ENCODE results near the gene CDH13. TPM values are rescaled to one million over a fixed set of nuclear protein-coding genes. Genes with fewer than 3 reads are reported as not detected.

Gene CDH13
- total RNA-seq, 1 donor from 2014 or later, result 25.7 TPM

DNA sequence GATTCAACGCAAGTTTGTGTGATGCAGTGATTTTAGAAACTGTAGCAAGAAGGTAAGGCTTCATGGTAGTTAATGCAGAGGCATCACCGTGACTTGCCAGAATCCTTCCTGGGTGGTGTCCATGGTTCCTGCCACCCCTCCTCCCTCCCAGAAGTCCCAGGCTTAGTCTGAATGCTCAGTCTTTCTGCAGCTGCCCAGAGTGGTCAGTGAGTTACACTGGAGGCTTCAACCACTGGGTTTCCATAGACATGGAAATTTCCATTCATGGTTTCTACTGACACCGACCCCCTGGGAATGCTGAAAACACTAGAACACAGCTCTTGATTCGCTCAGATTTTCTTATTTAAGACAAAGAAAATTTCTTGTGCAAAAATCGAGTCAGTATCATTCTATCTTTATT, 1021.6 kb downstream of the CDH13 start:
- no peak for FAIRE-seq

GRCh38 chr16:83651871-83652270, 1025.1 kb downstream of the CDH13 start:
- FAIRE-seq, result no peak
- DNase-seq (ENCODE audit: low spot score in 2 of 2), result no peak

More for the DNA sequence above, 1021.6 kb downstream of the CDH13 start:
- DNase-seq (ENCODE audit: low spot score in 2 of 2), result no peak

GRCh38 chr16:83652943-83653342, 1026.2 kb downstream of the CDH13 start:
- DNase-seq (ENCODE audit: low spot score in 2 of 2), result no peak
- FAIRE-seq, result no peak

GRCh38 chr16:83653785-83654184, 1027.0 kb downstream of the CDH13 start:
- no peak for DNase-seq (ENCODE audit: low spot score in 2 of 2)
- FAIRE-seq, result no peak

DNA sequence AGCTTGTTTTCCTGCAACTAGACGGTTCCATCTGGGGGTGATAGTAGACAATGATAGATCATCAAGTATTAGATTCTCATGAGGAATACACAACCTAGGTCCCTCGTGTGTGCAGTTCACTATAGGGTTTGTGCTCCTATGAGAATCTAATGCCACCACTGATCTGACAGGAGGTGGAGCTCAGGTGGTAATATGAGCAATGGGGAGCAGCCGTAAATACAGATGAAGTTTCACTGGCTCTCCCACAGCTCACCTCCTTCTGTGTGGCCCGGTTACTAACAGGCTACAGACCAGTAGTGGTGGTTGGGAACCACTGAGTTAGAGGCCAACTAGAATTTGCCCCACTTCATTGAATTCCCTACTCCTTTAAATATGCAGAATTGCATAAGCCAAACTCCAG, 1033.5 kb downstream of the CDH13 start:
- FAIRE-seq (no peak), DNase-seq (ENCODE audit: low spot score in 2 of 2) (no peak)

DNA sequence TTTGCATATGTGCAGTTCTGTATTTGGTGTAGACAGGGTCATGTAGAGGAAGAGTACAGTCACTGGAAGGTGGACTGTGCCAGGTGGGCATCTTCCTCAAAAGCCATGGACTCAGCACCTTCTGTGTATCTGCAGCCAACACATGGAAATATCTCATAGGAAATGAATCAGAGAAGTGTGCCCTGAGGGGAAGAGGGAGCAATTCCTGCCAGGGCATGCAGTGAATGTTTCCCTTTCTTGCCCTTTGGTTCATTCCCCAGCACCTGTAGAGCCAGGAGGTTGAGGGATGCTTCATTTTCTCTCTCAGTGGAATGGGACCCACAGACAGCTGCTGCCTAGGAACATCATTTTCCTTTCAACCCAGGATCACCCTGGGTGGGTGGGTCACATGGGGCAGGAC, 1034.9 kb downstream of the CDH13 start:
- no peak for DNase-seq (ENCODE audit: low spot score in 2 of 2)
- FAIRE-seq, result no peak

DNA sequence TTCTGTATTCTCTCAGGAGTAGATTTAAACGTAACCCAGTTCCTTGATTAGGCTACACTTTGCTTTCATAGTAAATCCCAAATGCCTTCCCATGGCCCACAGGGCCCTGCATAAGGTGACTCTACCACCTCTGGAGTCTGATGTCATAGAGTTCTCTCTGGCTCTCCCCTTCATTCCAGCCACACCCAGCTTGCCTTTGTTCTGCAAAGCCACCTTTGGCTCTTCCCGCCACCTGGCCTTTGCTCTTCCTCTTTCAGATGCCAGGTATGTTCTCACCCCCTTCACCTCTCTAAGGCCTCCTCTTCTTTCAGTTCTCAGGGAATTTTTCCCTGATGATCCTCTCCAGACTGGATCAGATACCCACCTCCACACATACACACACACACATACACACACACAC, 1039.7 kb downstream of the CDH13 start:
- no peak for DNase-seq (ENCODE audit: low spot score in 2 of 2)

DNA sequence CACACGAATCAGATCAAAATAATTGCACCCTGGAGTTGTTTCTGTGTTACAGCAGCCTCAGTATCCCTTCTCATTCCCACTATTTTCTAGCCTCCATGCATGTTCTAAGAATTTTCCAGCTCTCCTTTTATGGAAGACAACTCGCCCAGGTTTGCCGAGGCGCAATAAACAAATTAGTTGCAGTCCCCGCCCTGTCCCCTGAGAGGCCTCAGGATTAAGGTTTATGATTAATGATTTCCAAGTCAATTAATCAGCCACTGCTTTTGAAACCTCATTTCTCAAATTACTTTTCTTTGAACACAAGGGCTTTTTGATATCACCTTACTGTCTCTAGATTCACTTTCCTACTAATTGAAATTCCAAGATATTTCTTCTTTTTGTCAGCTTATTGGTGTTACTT, 1042.7 kb downstream of the CDH13 start:
- DNase-seq (ENCODE audit: low spot score in 2 of 2), result no peak
- FAIRE-seq, result no peak

More for the DNA sequence above, 1039.7 kb downstream of the CDH13 start:
- no peak for FAIRE-seq

DNA sequence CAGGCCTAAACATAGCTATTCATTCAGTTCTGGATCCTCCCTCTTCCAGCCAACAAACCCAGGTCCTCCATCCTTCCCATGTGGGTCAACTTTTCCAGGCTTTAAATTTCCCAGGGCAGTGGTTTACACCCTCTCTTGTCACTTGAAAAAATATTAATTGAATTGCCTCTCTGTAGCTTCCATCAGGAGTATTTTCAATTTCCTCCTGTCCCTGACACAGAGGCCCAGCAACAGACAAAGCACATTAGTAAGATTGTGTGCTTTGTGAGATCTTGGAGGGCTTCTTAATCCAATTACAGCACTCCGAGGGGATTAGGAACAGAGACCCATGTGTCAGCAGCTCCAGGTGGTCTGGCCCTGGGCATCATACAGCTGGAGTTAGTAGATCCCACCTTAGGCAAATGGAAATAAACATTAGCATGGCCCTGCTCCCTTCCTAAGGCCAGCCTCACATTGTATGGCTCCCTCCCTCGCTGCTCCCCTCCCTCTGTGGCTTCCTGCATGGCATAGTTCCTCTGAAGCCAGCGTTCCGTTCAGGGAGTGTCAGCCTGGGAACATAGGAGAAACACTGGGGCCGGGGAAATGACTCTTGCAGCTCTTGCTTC, 1048.3 kb downstream of the CDH13 start:
- FAIRE-seq (no peak), DNase-seq (ENCODE audit: low spot score in 2 of 2) (no peak)

GRCh38 chr16:83676086-83676485, 1049.3 kb downstream of the CDH13 start:
- FAIRE-seq (no peak), DNase-seq (ENCODE audit: low spot score in 2 of 2) (no peak)

DNA sequence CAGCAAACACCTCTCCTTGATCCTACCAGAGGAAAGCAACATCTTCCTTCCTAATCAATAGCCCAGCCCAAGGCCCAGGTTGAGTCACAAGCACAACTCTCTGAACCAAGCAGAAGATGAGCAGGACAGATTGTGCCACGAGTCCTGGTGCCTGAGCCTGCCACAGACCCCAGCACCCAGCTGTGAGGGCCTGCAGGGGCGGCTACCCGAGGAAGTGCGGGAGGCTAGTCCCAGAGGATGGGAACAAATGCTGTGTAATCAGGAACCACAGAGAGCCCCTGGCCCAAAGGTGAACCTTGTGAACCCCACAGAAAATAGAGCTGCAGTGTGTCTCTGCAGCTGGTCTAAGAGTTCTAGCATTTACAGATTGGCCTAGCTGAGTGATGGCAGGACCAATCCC, 1054.2 kb downstream of the CDH13 start:
- FAIRE-seq (no peak), DNase-seq (ENCODE audit: low spot score in 2 of 2) (no peak)

DNA sequence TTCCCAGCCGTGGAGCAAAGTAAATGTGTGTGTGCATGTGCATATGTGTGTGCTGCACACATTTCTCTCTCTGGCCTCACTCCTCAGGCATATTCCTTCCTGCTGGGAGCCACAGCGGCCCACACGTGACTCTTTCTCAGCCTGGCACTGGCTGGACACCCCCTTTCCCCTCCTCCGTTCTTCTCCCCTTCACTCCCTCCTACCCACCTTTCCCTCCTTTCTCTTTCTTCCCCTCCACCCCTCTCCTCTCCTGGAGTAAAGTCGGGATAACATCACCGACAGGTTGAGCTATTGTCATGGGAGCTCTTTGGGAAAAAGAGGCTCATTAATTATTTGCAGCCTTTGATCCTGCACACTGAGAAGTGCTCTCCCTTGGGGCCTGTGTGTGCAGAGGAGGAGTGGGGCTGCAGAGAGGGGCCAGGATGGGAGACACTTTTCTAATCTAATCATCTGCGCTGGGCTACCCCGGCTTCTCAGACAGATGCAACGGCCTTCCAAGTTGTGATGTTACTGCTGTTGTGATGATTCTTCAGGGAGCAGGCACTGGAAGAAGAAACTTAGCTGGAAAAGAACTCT, 1054.7 kb downstream of the CDH13 start:
- DNase-seq (ENCODE audit: low spot score in 2 of 2) (no peak), FAIRE-seq (no peak)

DNA sequence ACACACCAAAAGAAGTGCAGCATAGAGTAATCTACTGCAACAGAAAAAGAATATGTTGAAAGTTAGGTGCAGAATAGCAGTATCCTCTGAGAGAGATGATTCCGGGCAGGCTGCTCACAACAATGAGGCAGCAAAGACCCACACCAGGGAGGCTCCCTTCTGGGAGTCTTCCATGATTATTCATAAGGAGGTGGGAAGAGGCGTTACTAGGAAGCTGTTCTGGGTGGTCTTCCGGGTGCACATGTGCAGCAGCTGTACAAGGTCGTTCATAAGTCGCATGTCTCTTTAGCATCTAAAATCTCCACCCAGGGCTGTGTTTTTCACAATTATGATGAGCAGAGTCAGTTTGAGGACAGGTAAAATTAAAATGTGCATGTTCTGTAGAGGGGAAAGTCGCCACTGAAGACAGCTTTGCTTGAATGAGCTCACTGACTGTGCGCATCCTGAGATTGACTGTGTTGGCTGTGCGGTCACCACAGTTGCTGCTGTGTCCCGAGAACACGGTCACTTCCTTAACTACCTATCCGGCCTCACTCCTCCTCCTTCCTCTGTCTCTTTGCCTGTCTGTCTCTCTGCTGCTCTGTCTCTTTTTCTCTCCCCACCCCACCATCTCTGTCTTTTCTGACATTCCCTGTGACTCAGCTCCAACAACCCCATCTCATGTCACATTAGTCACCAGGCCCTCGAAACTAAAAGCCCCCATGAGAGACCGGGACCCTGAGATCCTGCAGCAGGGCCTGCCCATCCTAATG, 1055.5 kb downstream of the CDH13 start:
- DNase-seq (ENCODE audit: low spot score in 2 of 2) (no peak), FAIRE-seq (no peak)

DNA sequence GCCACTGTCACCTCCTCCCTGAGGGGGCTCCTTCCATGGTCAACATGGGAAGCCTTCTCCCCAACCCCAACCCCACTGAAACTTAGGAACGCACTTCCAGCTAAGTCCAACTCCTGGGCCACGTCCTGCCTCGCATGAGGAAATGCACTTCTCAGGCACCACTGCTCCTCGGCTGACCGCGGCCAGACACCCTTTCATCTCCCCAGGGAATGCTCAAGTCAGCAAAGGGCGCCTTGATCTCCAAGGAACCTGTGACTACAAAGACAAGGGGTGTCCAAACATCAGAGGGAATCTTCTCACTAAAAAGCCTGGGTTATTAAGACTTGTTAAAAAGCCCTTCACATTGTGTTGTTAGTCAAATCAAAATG, 1056.1 kb downstream of the CDH13 start:
- no peak for FAIRE-seq
- no peak for DNase-seq (ENCODE audit: low spot score in 2 of 2)

GRCh38 chr16:83685615-83686165, 1058.9 kb downstream of the CDH13 start:
- DNase-seq (ENCODE audit: low spot score in 2 of 2) (no peak), FAIRE-seq (no peak)

DNA sequence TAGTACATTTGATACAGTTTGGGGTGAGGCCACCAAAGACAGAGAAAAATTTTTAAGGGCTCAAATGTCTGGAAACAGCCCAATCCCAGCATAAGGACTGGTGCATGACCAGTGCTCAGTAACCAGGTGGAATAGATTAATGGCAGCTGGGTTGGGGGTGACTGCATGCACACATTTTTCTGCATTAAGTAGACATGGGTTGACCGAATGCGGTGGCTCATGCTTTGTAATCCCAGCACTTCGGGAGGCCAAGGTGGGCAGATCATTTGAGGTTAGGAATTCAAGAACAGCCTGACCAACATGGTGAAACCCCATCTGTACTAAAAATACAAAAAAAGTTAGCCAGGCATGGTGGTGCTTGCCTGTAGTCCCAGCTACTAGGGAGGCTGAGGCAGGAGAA, 1060.0 kb downstream of the CDH13 start:
- FAIRE-seq (no peak), DNase-seq (ENCODE audit: low spot score in 2 of 2) (no peak)

GRCh38 chr16:83689385-83689831, 1062.6 kb downstream of the CDH13 start:
- FAIRE-seq, result no peak
- peak in 1 of 2 donors; percentile 31 for DNase-seq (ENCODE audit: low spot score in 2 of 2)

- no peak for DNase-seq (ENCODE audit: low spot score in 2 of 2)
- FAIRE-seq, result no peak
Measured at GRCh38 chr16:83692224-83692623, 1065.5 kb downstream of the CDH13 start.

DNA sequence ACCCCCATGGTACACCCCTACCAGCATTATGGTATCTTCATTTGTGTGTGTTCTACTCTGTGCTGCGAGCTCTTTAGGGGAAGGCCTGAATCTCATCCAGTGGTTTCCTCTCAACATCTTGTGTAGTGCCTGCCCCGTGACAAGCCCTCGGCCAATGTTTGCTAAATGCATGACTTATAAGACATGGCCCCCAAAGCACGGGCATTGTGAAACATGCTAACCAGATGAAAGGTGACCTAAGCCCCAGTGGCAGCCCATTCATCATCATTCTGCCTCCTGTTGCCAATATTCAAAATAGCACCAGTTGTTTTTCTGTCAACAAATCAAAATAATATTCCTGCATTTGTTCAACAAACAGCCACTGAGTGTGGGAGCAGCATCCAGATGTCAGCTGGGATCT, 1072.2 kb downstream of the CDH13 start:
- FAIRE-seq (no peak), DNase-seq (ENCODE audit: low spot score in 2 of 2) (no peak)

DNA sequence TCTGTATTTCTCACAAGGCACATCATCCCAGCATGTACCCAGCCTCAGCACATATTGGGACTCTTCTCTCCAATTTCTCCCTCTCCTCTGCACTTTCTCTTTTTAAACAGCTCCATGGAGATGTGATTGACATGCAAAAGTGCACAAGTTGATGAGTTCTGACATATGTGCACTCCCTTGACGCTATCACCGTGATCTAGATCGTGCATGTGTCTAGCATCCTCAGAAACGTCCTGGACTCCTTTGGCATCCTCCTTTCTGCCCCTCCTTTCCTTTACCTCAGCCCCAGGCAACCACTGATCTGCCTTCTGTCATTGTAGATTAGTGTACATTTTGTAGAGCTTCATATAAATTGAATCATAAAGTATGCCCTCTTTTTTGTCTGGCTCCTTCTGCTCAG, 1073.0 kb downstream of the CDH13 start:
- DNase-seq (ENCODE audit: low spot score in 2 of 2) (no peak), FAIRE-seq (no peak)

DNA sequence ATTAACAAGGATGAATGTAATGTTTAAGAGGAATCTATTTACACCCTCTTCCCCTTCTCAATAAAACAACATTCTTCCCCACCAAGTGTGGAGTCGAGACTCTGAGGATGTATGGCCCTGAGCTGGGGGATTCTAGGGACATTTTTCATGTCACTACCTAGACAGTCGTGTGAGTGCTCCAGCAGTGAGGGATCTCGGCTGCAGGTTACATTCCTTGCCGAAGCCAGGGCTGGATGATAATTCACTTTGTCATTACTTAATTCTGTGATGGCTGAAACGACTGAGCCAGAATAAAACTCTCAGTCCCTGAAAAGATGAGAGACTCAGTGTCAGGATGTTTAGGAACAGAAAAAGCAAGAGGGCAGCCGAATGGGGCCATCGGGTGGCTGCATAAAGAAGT, 1074.1 kb downstream of the CDH13 start:
- FAIRE-seq, result no peak

DNA sequence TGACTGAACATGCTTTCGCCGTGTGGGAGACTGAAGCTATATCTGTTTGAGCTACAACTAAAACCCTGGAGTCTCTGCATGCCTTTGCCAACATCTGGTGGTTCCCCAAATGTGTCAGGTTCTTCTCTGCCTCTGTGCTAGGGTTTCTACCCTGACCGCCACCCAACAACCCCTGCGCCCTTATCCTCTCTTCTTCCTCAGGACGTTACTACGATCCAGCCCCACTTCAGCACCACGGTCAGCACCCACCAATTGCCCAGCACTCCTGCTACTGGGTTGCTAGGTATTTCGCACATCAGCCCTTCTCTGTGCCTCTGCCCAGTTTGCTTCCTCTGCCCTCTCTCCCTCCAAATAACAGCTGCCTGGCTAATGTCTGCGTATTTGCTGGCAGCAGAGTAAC, 1074.7 kb downstream of the CDH13 start:
- DNase-seq (ENCODE audit: low spot score in 2 of 2) (no peak), FAIRE-seq (no peak)

More for the DNA sequence above, 1074.1 kb downstream of the CDH13 start:
- no peak for DNase-seq (ENCODE audit: low spot score in 2 of 2)
